NB4 (cell line): Measurements from ENCODE around the gene F11.

Experiments
- CTCF ChIP-seq: IDR thresholded peaks from one replicate; pipeline ENCODE4 v1.5.1; 2012; ENCODE audit warnings: low read depth, low read length
- MAX ChIP-seq: IDR thresholded peaks from 2 replicates; pipeline ENCODE4 v1.6.1; 2011; ENCODE audit warnings: low read depth, low read length
- MYC ChIP-seq: IDR thresholded peaks from 2 replicates; pipeline ENCODE4 v1.6.1; 2011; ENCODE audit warnings: low read depth, low read length
- POLR2A ChIP-seq: IDR thresholded peaks from 2 replicates; pipeline ENCODE4 v1.6.1; 2011; ENCODE audit warnings: mild to moderate bottlenecking; ENCODE audit not compliant: insufficient read length; ENCODE audit errors: extremely low read depth

- TF ChIP-seq CTCF (no peak), MYC (no peak), POLR2A (no peak), MAX (no peak)
Measured at GRCh38 chr4:186294160-186294559, 28.2 kb downstream of the F11 start.
